ENCODE data around the gene SHISA7.
"Not testable (repeated sequence)": the region's sequence is repeated elsewhere in the genome, so short reads cannot be mapped to it uniquely, and the experiment has no call there.

The SHISA7 gene

GRCh38 chr19:55408533-55408872 lies 34.6 kb downstream of the SHISA7 start:
- no peak for FAIRE-seq

GRCh38 chr19:55407800-55408532 lies 35.1 kb downstream of the SHISA7 start:
- FAIRE-seq: peak; percentile 98

GRCh38 chr19:55407550-55407799 lies 35.6 kb downstream of the SHISA7 start, which contains the start of gene UBE2S:
TSS of gene UBE2S (minus strand) at chr19:55407788. CDS start at chr19:55407589, 199 bp downstream.
- FAIRE-seq: not testable (repeated sequence)

GRCh38 chr19:55406826-55407549 lies 36.1 kb downstream of the SHISA7 start:
- FAIRE-seq: no peak

GRCh38 chr19:55406091-55406825 lies 36.8 kb downstream of the SHISA7 start:
- no peak for FAIRE-seq

GRCh38 chr19:55405638-55406037 lies 37.5 kb downstream of the SHISA7 start:
- FAIRE-seq: no peak

GRCh38 chr19:55402509-55402908 lies 40.6 kb downstream of the SHISA7 start:
- no peak for FAIRE-seq

GRCh38 chr19:55401390-55401789 lies 41.7 kb downstream of the SHISA7 start:
- FAIRE-seq: not testable (repeated sequence)

GRCh38 chr19:55400281-55401087 lies 42.6 kb downstream of the SHISA7 start:
- no peak for FAIRE-seq

- FAIRE-seq: no peak
Measured at GRCh38 chr19:55398200-55398925, 44.7 kb downstream of the SHISA7 start.

GRCh38 chr19:55392820-55393761 lies 50.0 kb downstream of the SHISA7 start:
- no peak for FAIRE-seq

- no peak for FAIRE-seq
Measured at GRCh38 chr19:55391702-55392615, 51.1 kb downstream of the SHISA7 start.

GRCh38 chr19:55391191-55391670 lies 51.9 kb downstream of the SHISA7 start:
- FAIRE-seq: no peak

GRCh38 chr19:55390461-55390880 lies 52.6 kb downstream of the SHISA7 start:
- FAIRE-seq: no peak

- FAIRE-seq: no peak
Measured at GRCh38 chr19:55389386-55390317, 53.4 kb downstream of the SHISA7 start.

GRCh38 chr19:55387736-55388497 lies 55.2 kb downstream of the SHISA7 start:
- FAIRE-seq: no peak

- no peak for FAIRE-seq
Measured at GRCh38 chr19:55386493-55386971, 56.6 kb downstream of the SHISA7 start.

Measured in A204.1 (cell line).